ENCODE results near the gene ZNF837.

DNA sequence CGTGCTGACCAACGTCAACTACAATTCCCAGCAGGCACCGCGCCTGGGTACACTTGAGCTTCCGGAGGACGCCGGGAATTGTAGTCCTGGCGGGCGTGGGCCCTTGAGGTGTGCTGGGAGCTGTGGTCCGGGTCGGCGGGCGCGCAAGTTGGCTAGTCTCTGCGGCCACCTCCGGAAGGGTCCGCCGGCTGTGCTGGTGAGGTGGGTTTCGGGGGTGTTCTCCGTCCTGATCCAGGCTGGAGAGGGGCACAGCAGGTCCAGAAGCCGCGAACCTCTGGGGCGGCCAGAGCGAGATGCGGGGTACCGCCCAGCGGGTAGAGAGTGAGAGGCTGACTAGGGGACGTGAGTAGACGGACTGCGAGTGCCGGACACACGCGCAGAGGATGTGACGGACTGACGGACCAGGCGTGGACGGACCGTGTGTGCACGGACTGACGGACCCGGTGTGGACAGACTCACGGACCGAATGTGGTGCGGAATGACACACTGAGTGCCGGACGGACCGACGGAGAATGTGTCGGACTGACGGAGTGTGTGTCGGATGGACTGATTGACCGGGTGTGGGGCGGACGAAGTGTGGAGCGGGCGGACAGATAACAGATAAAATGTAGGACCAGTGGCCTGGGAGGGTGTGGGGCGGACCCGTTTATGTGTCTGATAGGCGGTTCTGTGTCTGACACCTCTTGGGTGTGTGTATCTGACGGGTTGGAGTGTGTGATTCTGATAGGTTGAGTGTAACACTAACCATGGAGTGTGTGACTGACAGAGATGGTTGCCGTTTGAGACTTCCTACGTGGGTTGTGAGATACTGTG, 53.7 kb downstream of the ZNF837 start, which contains the start of gene ZSCAN22:
- TF ChIP-seq, protein P1, sequence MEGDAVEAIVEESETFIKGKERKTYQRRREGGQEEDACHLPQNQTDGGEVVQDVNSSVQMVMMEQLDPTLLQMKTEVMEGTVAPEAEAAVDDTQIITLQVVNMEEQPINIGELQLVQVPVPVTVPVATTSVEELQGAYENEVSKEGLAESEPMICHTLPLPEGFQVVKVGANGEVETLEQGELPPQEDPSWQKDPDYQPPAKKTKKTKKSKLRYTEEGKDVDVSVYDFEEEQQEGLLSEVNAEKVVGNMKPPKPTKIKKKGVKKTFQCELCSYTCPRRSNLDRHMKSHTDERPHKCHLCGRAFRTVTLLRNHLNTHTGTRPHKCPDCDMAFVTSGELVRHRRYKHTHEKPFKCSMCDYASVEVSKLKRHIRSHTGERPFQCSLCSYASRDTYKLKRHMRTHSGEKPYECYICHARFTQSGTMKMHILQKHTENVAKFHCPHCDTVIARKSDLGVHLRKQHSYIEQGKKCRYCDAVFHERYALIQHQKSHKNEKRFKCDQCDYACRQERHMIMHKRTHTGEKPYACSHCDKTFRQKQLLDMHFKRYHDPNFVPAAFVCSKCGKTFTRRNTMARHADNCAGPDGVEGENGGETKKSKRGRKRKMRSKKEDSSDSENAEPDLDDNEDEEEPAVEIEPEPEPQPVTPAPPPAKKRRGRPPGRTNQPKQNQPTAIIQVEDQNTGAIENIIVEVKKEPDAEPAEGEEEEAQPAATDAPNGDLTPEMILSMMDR (IDR thresholded peaks at IDR 0.05; ENCODE audit: low read depth, low read length): no peak
- peak; percentile 18 for TF ChIP-seq POLR2A (IDR thresholded peaks at IDR 0.05; ENCODE audit: extremely low read depth, insufficient read length)
